Fibroblast of pulmonary artery (primary cell): ENCODE measurements around the gene PRDM16.

Source experiments
- DNase-seq: peaks from one replicate; pipeline ENCODE4 v3.0.0-alpha.2; 2010; ENCODE audit warnings: low read depth
- H3K4me3 ChIP-seq: replicated peaks from 2 replicates; pipeline ENCODE4 v1.5.1; 2011; ENCODE audit warnings: low read depth, mild to moderate bottlenecking, control low read depth, low read length, moderate library complexity
- CTCF ChIP-seq: IDR thresholded peaks from 2 replicates; pipeline ENCODE4 v1.5.1; 2011; ENCODE audit warnings: mild to moderate bottlenecking, control low read depth, low read length, inconsistent platforms; ENCODE audit errors: missing control alignments

Gene PRDM16

GRCh38 chr1:3296826-3297225 is 227.8 kb downstream of the PRDM16 start:
- no peak for TF ChIP-seq CTCF

GRCh38 chr1:3297756-3298155 is 228.8 kb downstream of the PRDM16 start:
- DNase-seq = no peak
- TF ChIP-seq CTCF = no peak
- H3K4me3 ChIP-seq = no peak overlapping the region

More at GRCh38 chr1:3296826-3297225, 227.8 kb downstream of the PRDM16 start:
- H3K4me3 ChIP-seq = no peak overlapping the region
- DNase-seq = no peak

GRCh38 chr1:3298197-3298596 is 229.2 kb downstream of the PRDM16 start:
- TF ChIP-seq CTCF = no peak
- H3K4me3 ChIP-seq = no peak overlapping the region
- DNase-seq = no peak

GRCh38 chr1:3304246-3304645 is 235.2 kb downstream of the PRDM16 start:
- no peak overlapping the region for H3K4me3 ChIP-seq
- DNase-seq = no peak
- TF ChIP-seq CTCF = no peak

GRCh38 chr1:3304692-3305091 is 235.7 kb downstream of the PRDM16 start:
- DNase-seq = no peak
- no peak overlapping the region for H3K4me3 ChIP-seq
- no peak for TF ChIP-seq CTCF

- DNase-seq = no peak
- H3K4me3 ChIP-seq = no peak overlapping the region
- TF ChIP-seq CTCF = no peak
These were observed 236.2 kb downstream of the PRDM16 start for GRCh38 chr1:3305156-3305555.

- TF ChIP-seq CTCF = no peak
- H3K4me3 ChIP-seq = no peak overlapping the region
- peak; percentile 72 for DNase-seq
These were observed 237.7 kb downstream of the PRDM16 start for GRCh38 chr1:3306583-3307291.
